NCI-H2227 (cell line): ENCODE data around the gene GLT6D1.
"Not testable (repeated sequence)": the region's sequence is repeated elsewhere in the genome, so short reads cannot be mapped to it uniquely, and the experiment has no call there.

Experiments used
- DNase-seq: peaks from one replicate; lab custom pipeline; 2025; ENCODE audit not compliant: unreplicated experiment; lab: John Stamatoyannopoulos, UW

GLT6D1 gene

GRCh38 chr9:135639196-135639595, at the start of gene GLT6D1:
GLT6D1 (minus strand) TSS chr9:135639540; CDS start chr9:135639187, 353 bp downstream.
- DNase-seq: no peak

- DNase-seq: no peak
Observed at GRCh38 chr9:135689011-135689410, 49.7 kb upstream of the GLT6D1 start.

- no peak for DNase-seq
Observed at GRCh38 chr9:135687216-135687615, 47.9 kb upstream of the GLT6D1 start.

GRCh38 chr9:135684691-135685090, 45.4 kb upstream of the GLT6D1 start:
- no peak for DNase-seq

GRCh38 chr9:135683401-135684034, 44.2 kb upstream of the GLT6D1 start:
- no peak for DNase-seq

GRCh38 chr9:135681161-135681560, 41.8 kb upstream of the GLT6D1 start:
- no peak for DNase-seq

- no peak for DNase-seq
Observed at GRCh38 chr9:135680056-135680455, 40.7 kb upstream of the GLT6D1 start.

GRCh38 chr9:135678236-135679017, 39.1 kb upstream of the GLT6D1 start:
- DNase-seq: no peak

- no peak for DNase-seq
Observed at GRCh38 chr9:135677641-135678168, 38.4 kb upstream of the GLT6D1 start.

GRCh38 chr9:135676891-135677290, 37.6 kb upstream of the GLT6D1 start:
- no peak for DNase-seq

GRCh38 chr9:135674977-135675376, 35.6 kb upstream of the GLT6D1 start:
- no peak for DNase-seq

- no peak for DNase-seq
Observed at GRCh38 chr9:135673941-135674340, 34.6 kb upstream of the GLT6D1 start.

GRCh38 chr9:135672786-135673185, 33.4 kb upstream of the GLT6D1 start:
- DNase-seq: not testable (repeated sequence)

GRCh38 chr9:135671591-135672041, 32.3 kb upstream of the GLT6D1 start:
- no peak for DNase-seq

- no peak for DNase-seq
Observed at GRCh38 chr9:135670721-135671590, 31.6 kb upstream of the GLT6D1 start.

- DNase-seq: no peak
Observed at GRCh38 chr9:135669616-135670285, 30.4 kb upstream of the GLT6D1 start.

- DNase-seq: not testable (repeated sequence)
Observed at GRCh38 chr9:135669018-135669417, 29.7 kb upstream of the GLT6D1 start.

GRCh38 chr9:135667463-135668001, 28.2 kb upstream of the GLT6D1 start:
- DNase-seq: no peak

- DNase-seq: no peak
Observed at GRCh38 chr9:135666534-135667462, 27.5 kb upstream of the GLT6D1 start.
